HG03066 (cell line): Measurements from ENCODE around the gene TCF12.

Experiments
- ATAC-seq: cut with Tn5 transposase; IDR thresholded peaks from one replicate; pipeline ENCODE4 v1.9.1; 2021; ENCODE audit warnings: low read depth; ENCODE audit not compliant: unreplicated experiment

Gene TCF12

GRCh38 chr15:57198131-57198530 lies 279.7 kb downstream of the TCF12 start:
- ATAC-seq, result no peak

GRCh38 chr15:57198654-57199291 lies 280.3 kb downstream of the TCF12 start:
- ATAC-seq, result no peak

GRCh38 chr15:57201578-57201977 lies 283.1 kb downstream of the TCF12 start:
- ATAC-seq, result no peak

DNA sequence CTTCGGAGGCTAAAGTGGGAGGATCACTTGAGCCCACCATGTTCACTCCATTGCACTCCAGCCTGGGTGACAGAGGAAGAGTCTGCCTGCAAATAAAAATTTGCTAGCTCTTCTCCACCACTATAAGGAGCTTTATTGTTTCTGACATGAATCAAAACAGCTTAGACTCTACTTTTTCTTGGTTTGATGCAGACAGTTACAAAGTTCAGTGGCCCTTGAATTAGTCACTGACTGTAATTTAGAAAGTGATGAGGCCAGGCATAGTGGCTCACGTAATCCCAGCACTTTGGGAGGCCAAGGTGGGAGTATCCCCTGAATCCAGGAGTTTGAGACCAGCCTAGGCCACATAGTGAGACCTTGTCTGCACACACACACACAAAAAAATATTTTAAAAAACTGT lies 285.5 kb downstream of the TCF12 start:
- no peak for ATAC-seq

GRCh38 chr15:57205027-57205855 lies 286.8 kb downstream of the TCF12 start:
- no peak for ATAC-seq

GRCh38 chr15:57205996-57206395 lies 287.6 kb downstream of the TCF12 start:
- no peak for ATAC-seq

DNA sequence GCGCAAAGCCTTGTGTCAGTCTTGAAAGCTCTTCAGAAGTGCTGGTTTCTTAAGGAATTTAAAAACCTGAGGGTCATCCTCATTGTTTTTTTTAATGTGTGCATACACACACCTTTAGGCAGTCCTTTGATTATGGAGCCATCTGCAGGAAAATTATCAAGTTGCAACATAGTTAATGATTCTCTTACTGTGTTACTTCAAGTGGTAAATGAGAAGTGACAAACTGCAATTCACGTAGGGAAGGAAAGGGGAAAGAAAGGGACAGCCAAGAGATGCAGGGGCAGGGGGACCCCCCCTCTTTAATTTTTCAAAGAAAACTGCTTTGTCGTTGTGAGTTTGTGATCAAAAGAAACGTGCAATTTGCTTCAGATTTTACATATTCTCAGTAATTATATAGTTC lies 295.4 kb downstream of the TCF12 start:
- ATAC-seq, result no peak

- no peak for ATAC-seq
Observed at GRCh38 chr15:57215326-57215725, 296.9 kb downstream of the TCF12 start.

GRCh38 chr15:57215881-57216280 lies 297.4 kb downstream of the TCF12 start:
- no peak for ATAC-seq

DNA sequence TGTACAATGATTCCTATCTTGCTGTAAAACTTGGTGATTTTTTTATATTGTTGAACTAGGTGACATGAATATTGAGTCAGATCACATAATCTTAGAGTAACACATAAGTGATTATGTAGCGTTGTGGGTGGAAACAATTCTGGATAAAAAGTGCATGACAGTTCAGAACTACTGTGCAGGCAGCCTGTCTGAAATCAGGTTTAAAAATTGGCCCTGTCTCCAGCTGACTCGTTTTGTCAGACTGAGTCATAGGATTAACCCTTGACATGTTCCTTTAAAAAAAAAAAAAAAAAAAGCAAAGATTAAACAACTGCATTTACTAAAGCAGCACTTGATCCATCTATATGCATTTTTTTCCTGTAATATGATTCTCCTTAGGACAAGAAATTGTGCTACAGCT lies 297.8 kb downstream of the TCF12 start:
- ATAC-seq, result no peak

GRCh38 chr15:57217778-57218598 lies 299.5 kb downstream of the TCF12 start:
- ATAC-seq, result no peak

- ATAC-seq, result no peak
Observed at GRCh38 chr15:57218826-57219576, 300.6 kb downstream of the TCF12 start.

DNA sequence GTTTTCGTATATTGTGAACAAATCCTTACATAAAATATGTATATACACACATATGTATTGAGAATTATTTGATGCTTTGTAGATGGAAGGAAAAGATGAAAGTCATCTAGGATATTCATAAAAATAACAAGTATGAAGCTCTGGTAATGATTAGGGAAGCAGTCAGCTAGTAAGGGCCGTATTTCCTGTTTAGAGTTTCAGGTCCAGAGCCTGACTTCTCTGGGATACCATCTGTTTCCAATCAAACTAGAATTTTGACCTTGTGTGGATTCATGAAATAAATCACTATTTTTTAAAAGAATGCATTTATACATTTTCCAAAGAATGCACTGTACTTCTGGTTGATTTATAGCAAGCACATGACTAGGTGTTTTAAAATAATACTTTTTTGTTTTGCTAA lies 301.8 kb downstream of the TCF12 start:
- ATAC-seq, result no peak

GRCh38 chr15:57221134-57221533 lies 302.7 kb downstream of the TCF12 start:
- ATAC-seq, result no peak

- no peak for ATAC-seq
Observed at GRCh38 chr15:57223345-57223744, 304.9 kb downstream of the TCF12 start.

GRCh38 chr15:57223887-57224286 lies 305.4 kb downstream of the TCF12 start:
- ATAC-seq, result no peak

- no peak for ATAC-seq
Observed at GRCh38 chr15:57224664-57225063, 306.2 kb downstream of the TCF12 start.

- ATAC-seq, result no peak
Observed at GRCh38 chr15:57227166-57227565, 308.7 kb downstream of the TCF12 start.

DNA sequence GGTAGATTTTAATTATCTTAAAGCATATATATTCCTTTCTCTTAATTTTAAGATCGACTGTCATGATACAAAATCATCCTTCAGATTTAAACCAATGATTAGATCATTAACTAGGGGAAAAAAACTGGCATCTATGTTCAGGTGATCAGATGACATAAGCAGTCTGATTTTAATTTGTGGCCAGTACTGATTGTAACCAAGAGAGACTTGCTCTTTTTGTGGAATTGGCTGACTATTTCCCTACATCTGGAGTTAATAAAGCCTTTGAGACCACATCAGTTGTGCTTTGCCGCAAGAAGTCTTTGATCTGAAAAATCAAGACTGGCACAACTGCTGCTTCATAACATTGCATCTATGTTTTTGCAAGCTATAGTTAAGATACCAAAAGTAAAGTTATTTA lies 309.5 kb downstream of the TCF12 start:
- no peak for ATAC-seq

DNA sequence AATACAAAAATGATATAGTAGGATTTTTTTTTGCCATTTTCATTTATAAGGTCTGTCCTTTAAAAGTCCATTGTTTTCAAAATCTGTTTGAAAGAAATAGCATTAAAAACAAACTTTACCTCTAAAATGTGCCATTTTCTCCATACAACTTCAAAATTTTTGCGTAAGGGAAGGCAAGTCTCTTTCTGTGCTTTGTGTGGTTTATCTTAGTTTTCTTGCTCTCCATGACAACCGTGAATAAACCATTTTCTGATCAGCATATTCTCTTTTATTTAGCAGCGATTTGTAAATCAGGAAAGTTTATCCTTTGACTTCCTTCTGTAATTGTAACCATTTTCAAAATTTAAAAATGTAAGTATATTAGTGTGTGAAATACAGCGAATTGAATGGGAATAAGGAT lies 310.0 kb downstream of the TCF12 start:
- no peak for ATAC-seq

GRCh38 chr15:57229051-57229450 lies 310.6 kb downstream of the TCF12 start:
- ATAC-seq, result no peak
